Gastroesophageal sphincter (tissue), 4 donors: ENCODE data around the gene CDK5R2. TPM values are rescaled to one million over a fixed set of nuclear protein-coding genes. Genes with fewer than 3 reads are reported as not detected.

Source experiments
- ATAC-seq: fragments of 150-250 bp; one replicate; pipeline ENCODE4 v1.9.1; 2016; ENCODE audit warnings: mild to moderate bottlenecking, moderate library complexity
- H3K27ac ChIP-seq, 4 donors: fragments of 200-600 bp; sonication (generic) in 3 of 4; 1 replicate in 3 of 4; 2 replicates in 1 of 4; pipeline ENCODE4 v1.5.1; 2016 to 2019
- H3K27me3 ChIP-seq: fragments of 200-600 bp; sonication (generic); one replicate; pipeline ENCODE4 v1.5.1; 2019
- H3K36me3 ChIP-seq, 2 donors: fragments of 200-600 bp; sonication (generic); one replicate each; pipeline ENCODE4 v1.5.1; 2019; ENCODE audit warnings: control low read depth in 1 of 2
- H3K4me1 ChIP-seq, 3 donors: fragments of 200-600 bp; sonication (generic); 1 replicate in 2 of 3; 2 replicates in 1 of 3; pipeline ENCODE4 v1.5.1; 2016 to 2019; ENCODE audit warnings: control low read depth in 2 of 3
- H3K4me3 ChIP-seq, 2 donors: fragments of 200-600 bp; sonication (generic); one replicate each; pipeline ENCODE4 v1.5.1; 2019; ENCODE audit warnings: mild to moderate bottlenecking in 1 of 2, moderate library complexity in 1 of 2
- H3K9me3 ChIP-seq, 3 donors: fragments of 200-600 bp; sonication (generic); one replicate each; pipeline ENCODE4 v1.5.1; 2017 to 2019; ENCODE audit warnings: control low read depth in 2 of 3
- EP300 ChIP-seq: sonication (generic); formaldehyde crosslinking; IDR thresholded peaks from one replicate; pipeline ENCODE4 v1.6.1; 2017; ENCODE audit warnings: antibody characterized with exemption, mild to moderate bottlenecking
- POLR2A ChIP-seq, 2 donors: fragments of 450-650 bp; IDR thresholded peaks; one replicate each; pipeline ENCODE4 v1.6.1; 2017; ENCODE audit warnings: antibody characterized with exemption in 2 of 2, mild to moderate bottlenecking in 2 of 2, moderate library complexity in 1 of 2
- POLR2AphosphoS5 ChIP-seq: sonication (generic); formaldehyde crosslinking; IDR thresholded peaks from one replicate; pipeline ENCODE4 v1.6.1; 2017; ENCODE audit warnings: antibody characterized with exemption
- WGBS, 2 donors: methylation state at CpG; one replicate each; pipeline ENCODE4 v1.1.5; 2018; ENCODE audit warnings: low coverage in 1 of 2; 5-methylcytosine and 5-hydroxymethylcytosine counted together
- total RNA-seq, 4 donors: library from RNA; depleted of rRNA; stranded (reverse); fragments of >200 nt; gene quantifications; one replicate each; pipeline ENCODE4 v1.1.0, GENCODE V29; 2016
- TF ChIP-seq, protein P1 (sequence below), 4 experiments: fragments of 200-600 bp in 2 of 4; fragments of 450-650 bp in 2 of 4; sonication (generic) in 1 of 4; IDR thresholded peaks; one replicate each; pipeline ENCODE4 v1.5.1; 2017 to 2019; ENCODE audit warnings: antibody characterized with exemption in 4 of 4, mild to moderate bottlenecking in 2 of 4, moderate library complexity in 2 of 4

Gene CDK5R2
- total RNA-seq, 4 donors from 2014 or later = 0.27 to 0.35 TPM; not detected in 2

DNA sequence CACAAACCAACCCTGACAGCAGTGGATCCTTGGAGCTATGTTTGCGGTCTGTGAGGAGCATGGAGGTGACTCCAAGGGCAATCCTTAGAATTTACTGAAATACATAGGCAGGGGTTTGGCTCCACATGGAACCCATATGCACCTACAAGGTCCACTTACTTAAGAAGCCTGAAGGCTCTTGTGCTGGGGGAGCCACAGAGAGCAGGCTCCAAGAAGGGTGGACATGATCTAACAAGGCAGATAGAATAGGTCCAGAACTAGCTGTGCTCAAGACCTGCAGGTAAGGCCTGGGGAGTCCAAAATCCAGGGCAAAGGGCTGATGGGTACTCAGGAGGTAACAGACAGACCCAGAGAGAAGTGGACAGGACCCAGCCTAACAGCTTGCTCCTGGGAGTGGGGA lies 1.2 kb upstream of the CDK5R2 start:
- no peaks in the 10 kb centered on the region for H3K36me3 ChIP-seq
- TF ChIP-seq POLR2AphosphoS5 (no peak), EP300 (no peak), POLR2A (IDR thresholded peaks at IDR 0.05) (no peak)
- TF ChIP-seq, protein P1, sequence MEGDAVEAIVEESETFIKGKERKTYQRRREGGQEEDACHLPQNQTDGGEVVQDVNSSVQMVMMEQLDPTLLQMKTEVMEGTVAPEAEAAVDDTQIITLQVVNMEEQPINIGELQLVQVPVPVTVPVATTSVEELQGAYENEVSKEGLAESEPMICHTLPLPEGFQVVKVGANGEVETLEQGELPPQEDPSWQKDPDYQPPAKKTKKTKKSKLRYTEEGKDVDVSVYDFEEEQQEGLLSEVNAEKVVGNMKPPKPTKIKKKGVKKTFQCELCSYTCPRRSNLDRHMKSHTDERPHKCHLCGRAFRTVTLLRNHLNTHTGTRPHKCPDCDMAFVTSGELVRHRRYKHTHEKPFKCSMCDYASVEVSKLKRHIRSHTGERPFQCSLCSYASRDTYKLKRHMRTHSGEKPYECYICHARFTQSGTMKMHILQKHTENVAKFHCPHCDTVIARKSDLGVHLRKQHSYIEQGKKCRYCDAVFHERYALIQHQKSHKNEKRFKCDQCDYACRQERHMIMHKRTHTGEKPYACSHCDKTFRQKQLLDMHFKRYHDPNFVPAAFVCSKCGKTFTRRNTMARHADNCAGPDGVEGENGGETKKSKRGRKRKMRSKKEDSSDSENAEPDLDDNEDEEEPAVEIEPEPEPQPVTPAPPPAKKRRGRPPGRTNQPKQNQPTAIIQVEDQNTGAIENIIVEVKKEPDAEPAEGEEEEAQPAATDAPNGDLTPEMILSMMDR (IDR thresholded peaks at IDR 0.05) = no peak
- ATAC-seq = no peak
- H3K4me1 ChIP-seq = peaks cover 0 to 30% (median 5%) of the 10 kb centered on the region in 3 donors
- no peak overlapping the region for H3K27ac ChIP-seq
- WGBS, 2 donors = 80% methylated on average over 1 of the region's 1 CpG; no CpG with 5 or more reads in 1 of the 2 donors
- no peaks in the 10 kb centered on the region for H3K9me3 ChIP-seq
- H3K4me3 ChIP-seq = no peak overlapping the region
- H3K27me3 ChIP-seq = peaks cover 100% of the 10 kb centered on the region

DNA sequence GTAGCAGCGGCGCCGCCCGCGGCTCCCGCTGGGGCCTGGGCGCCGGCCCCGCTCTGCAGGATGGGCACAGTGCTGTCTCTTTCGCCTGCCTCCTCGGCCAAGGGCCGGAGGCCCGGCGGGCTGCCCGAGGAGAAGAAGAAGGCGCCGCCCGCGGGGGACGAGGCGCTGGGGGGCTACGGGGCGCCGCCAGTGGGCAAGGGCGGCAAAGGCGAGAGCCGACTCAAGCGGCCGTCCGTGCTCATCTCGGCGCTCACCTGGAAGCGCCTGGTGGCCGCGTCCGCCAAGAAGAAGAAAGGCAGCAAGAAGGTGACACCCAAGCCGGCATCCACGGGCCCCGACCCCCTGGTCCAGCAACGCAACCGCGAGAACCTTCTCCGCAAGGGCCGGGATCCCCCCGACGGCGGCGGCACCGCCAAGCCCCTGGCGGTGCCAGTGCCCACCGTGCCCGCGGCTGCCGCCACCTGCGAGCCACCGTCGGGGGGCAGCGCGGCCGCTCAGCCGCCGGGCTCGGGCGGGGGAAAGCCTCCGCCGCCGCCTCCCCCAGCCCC lies 369 bp downstream of the CDK5R2 start:
- Histone ChIP-seq H3K9me3 (no peaks in the 10 kb centered on the region), H3K4me1 (peaks cover 0 to 31% (median 5%) of the 10 kb centered on the region in 3 donors), H3K4me3 (peak overlapping the region in 1 of 2 donors; percentile 48), H3K36me3 (no peaks in the 10 kb centered on the region), H3K27me3 (peaks cover 100% of the 10 kb centered on the region), H3K27ac (no peak overlapping the region)
- WGBS, 2 donors = no CpG with 5 or more reads among the region's 67 CpGs
- no peak for ATAC-seq
- TF ChIP-seq, protein P1 (IDR thresholded peaks at IDR 0.05) = no peak
- no peak for TF ChIP-seq EP300

DNA sequence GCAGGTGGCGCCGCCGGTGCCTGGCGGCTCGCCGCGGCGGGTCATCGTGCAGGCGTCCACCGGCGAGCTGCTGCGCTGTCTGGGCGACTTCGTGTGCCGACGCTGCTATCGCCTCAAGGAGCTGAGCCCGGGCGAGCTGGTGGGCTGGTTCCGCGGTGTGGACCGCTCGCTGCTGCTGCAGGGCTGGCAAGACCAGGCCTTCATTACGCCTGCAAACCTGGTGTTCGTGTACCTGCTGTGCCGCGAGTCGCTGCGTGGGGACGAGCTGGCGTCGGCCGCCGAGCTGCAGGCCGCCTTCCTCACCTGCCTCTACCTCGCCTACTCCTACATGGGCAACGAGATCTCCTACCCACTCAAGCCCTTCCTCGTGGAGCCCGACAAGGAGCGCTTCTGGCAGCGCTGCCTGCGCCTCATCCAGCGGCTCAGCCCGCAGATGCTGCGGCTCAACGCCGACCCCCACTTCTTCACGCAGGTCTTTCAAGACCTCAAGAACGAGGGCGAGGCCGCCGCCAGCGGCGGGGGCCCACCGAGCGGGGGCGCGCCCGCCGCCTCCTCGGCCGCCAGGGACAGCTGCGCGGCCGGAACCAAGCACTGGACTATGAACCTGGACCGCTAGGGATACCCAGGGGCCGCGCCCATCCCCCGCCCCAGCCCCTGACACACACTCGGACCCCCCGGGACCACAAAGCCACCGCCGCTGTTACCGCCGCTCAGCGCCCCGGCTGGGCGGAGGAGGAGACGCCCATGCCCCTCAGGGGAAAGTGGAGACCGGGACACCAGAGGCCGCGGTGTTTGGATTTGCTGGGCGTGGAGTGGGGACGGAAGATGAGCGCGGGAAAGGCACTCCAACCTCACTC lies 1.1 kb downstream of the CDK5R2 start:
- H3K27me3 ChIP-seq = peaks cover 100% of the 10 kb centered on the region
- H3K4me3 ChIP-seq = peak overlapping the region in 1 of 2 donors; percentile 48
- H3K9me3 ChIP-seq = no peaks in the 10 kb centered on the region
- WGBS, 2 donors = 4% methylated on average over 18 of the region's 87 CpGs; no CpG with 5 or more reads in 1 of the 2 donors
- H3K27ac ChIP-seq = no peak overlapping the region
- no peak for TF ChIP-seq EP300
- TF ChIP-seq, protein P1 (IDR thresholded peaks at IDR 0.05) = no peak
- no peak for TF ChIP-seq POLR2A (IDR thresholded peaks at IDR 0.05)
- TF ChIP-seq POLR2AphosphoS5 = no peak
- peaks cover 0 to 31% (median 5%) of the 10 kb centered on the region in 3 donors for H3K4me1 ChIP-seq
- no peaks in the 10 kb centered on the region for H3K36me3 ChIP-seq
- no peak for ATAC-seq

DNA sequence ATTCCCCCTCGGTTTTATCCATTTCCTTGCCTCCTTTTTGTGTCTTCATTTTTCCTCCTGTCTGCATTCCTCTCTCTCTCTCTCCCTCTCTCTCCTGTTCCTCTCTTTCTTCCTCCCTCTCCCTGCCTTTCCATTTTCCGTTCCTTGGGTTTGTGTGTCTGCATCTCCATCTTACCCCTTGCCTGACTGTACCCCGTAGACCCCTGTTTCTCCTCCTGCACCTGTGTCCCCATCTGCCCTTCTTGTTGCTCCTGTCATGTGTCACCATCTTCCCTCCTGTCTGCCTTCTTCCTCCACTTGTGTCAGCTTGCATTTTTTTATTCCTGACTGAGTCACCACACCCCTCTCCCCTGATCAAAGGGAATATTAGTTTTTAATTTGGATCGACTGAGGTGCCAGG lies 1.8 kb downstream of the CDK5R2 start:
- Histone ChIP-seq H3K9me3 (no peaks in the 10 kb centered on the region), H3K4me1 (peaks cover 0 to 31% (median 5%) of the 10 kb centered on the region in 3 donors), H3K4me3 (no peak overlapping the region), H3K27me3 (peaks cover 100% of the 10 kb centered on the region), H3K36me3 (no peaks in the 10 kb centered on the region), H3K27ac (no peak overlapping the region)
- no peak for ATAC-seq
- no peak for TF ChIP-seq POLR2A (IDR thresholded peaks at IDR 0.05)
- no peak for TF ChIP-seq EP300
- no peak for TF ChIP-seq POLR2AphosphoS5
- TF ChIP-seq, protein P1 (IDR thresholded peaks at IDR 0.05) = no peak
- 0 to 2% methylated on average over 3 to 4 of the region's 4 CpGs for WGBS, 2 donors
